Adrenal gland (tissue), 12 donors: ENCODE data around the gene SULF2. TPM values are rescaled to one million over a fixed set of nuclear protein-coding genes. Genes with fewer than 3 reads are reported as not detected.

ENCODE experiments used
- DNase-seq, 7 donors: peaks; one replicate each; pipeline ENCODE4 v3.0.0-alpha.2; 2019 to 2020
- H3K27ac ChIP-seq, 5 donors: fragments of 200-600 bp; sonication (generic) in 4 of 5; 1 replicate in 3 of 5; 2 replicates in 2 of 5; pipeline versions ENCODE4 v1.5.1 to v1.8.0; 2016 to 2020; ENCODE audit warnings: mild to moderate bottlenecking in 1 of 5
- H3K27me3 ChIP-seq: fragments of 200-600 bp; 2 replicates; pipeline ENCODE4 v1.8.0; 2021
- H3K36me3 ChIP-seq, 2 donors: fragments of 200-600 bp; replicated peaks in 1 of 2; 1 replicate in 1 of 2; 2 replicates in 1 of 2; pipeline versions ENCODE4 v1.5.1 to v1.8.0; 2018 to 2022
- H3K4me1 ChIP-seq, 2 donors: fragments of 200-600 bp; replicated peaks in 1 of 2; 1 replicate in 1 of 2; 2 replicates in 1 of 2; pipeline versions ENCODE4 v1.5.1 to v1.8.0; 2018 to 2021
- H3K4me3 ChIP-seq, 4 donors: fragments of 200-600 bp; sonication (generic) in 3 of 4; one replicate each; pipeline ENCODE4 v1.5.1; 2016 to 2018
- H3K9me3 ChIP-seq, 3 donors: fragments of 200-600 bp; sonication (generic) in 1 of 3; replicated peaks in 1 of 3; 1 replicate in 2 of 3; 2 replicates in 1 of 3; pipeline versions ENCODE4 v1.5.1 to v1.8.0; 2016 to 2021
- CTCF ChIP-seq, 6 experiments: fragments of 450-650 bp in 4 of 6; fragments of 200-600 bp in 2 of 6; sonication (generic) in 1 of 6; IDR thresholded peaks; 1 replicate in 5 of 6; 2 replicates in 1 of 6; pipeline versions ENCODE4 v1.5.1 to v1.8.0; 2016 to 2021; ENCODE audit warnings: antibody characterized with exemption in 6 of 6, mild to moderate bottlenecking in 2 of 6, moderate library complexity in 1 of 6
- POLR2A ChIP-seq, 2 donors: fragments of 450-650 bp; IDR thresholded peaks; one replicate each; pipeline ENCODE4 v1.6.1; 2017; ENCODE audit warnings: antibody characterized with exemption in 2 of 2, mild to moderate bottlenecking in 2 of 2, moderate library complexity in 1 of 2
- WGBS, 4 donors: extraction: QIAGEN DNeasy Blood & Tissue Kit in 2 of 4; methylation state at CpG; one replicate each; pipeline versions ENCODE4 v1.1.5 to v1.1.7; 2013 to 2017; 5-methylcytosine and 5-hydroxymethylcytosine counted together
- intact Hi-C, 2 donors: fragments of 100-400 bp; cut with DNase I; formaldehyde crosslinking; loops; one replicate each; pipeline versions ENCODE4 v1.14.1 to v1.15.0; 2022 to 2023
- polyA plus RNA-seq, 3 donors: library from polyadenylated mRNA; stranded (reverse); fragments of 200-250 nt in 2 of 3; fragments of 350-450 nt in 1 of 3; fragmentation: Illumina TruSeq in 1 of 3; extraction: RNeasy Lipid Tissue Mini Kit (QIAGEN cat#74804) in 1 of 3; gene quantifications; one replicate each; pipeline ENCODE4 v1.2.3, GENCODE V29; 2013 to 2014
- total RNA-seq, 9 donors: library from RNA; depleted of rRNA in 4 of 9; stranded (reverse); fragments of >200 nt in 4 of 9; fragments of 120-200 nt in 1 of 9; fragmentation: NEBNext Ultra II Directional in 1 of 9; extraction: Animal tissue kit (Norgen Biotek cat#: 25700) in 1 of 9; gene quantifications; one replicate each; pipeline versions ENCODE4 v1.1.0 to v1.2.4, GENCODE V29; 2013 to 2023
- donor health status: healthy with polysubstance abuse.
- donor health status: Bipolar disorder and iron deficiency.
- donor health status: DM: yes; HTN: yes; CAD: no.
- donor health status: DM: no; HTN: no; CAD: no.
- donor health status: DM: no; HTN: no; CAD: no.
- donor health status: DM: yes; HTN: yes; CAD: no.

SULF2 gene
- total and polyA plus RNA-seq, 12 donors: 13.5 to 42.5 (median 25.6) TPM

GRCh38 chr20:47687095-47687987 is 97.9 kb downstream of the SULF2 start:
- Histone ChIP-seq H3K36me3 (no peaks in the 10 kb centered on the region), H3K9me3 (peaks cover 3 to 17% (median 5%) of the 10 kb centered on the region in 3 donors), H3K4me1 (no peaks in the 10 kb centered on the region), H3K27me3 (no peaks in the 10 kb centered on the region), H3K4me3 (no peak overlapping the region), H3K27ac (no peak overlapping the region)
- 90 to 94% (median 92%) methylated on average over 17 to 20 of the region's 20 CpGs for WGBS, 4 donors
- DNase-seq: no peak
- intact Hi-C loops: no loop called here
- TF ChIP-seq POLR2A (IDR thresholded peaks at IDR 0.05): no peak
- TF ChIP-seq CTCF (IDR thresholded peaks at IDR 0.05): no peak

GRCh38 chr20:47686545-47686944 is 98.7 kb downstream of the SULF2 start:
- intact Hi-C loops: no loop called here

GRCh38 chr20:47684306-47685080 is 100.8 kb downstream of the SULF2 start:
- Histone ChIP-seq H3K27me3 (no peaks in the 10 kb centered on the region), H3K9me3 (no peaks in the 10 kb centered on the region), H3K4me1 (no peaks in the 10 kb centered on the region), H3K36me3 (no peaks in the 10 kb centered on the region), H3K27ac (no peak overlapping the region), H3K4me3 (no peak overlapping the region)
- TF ChIP-seq CTCF (IDR thresholded peaks at IDR 0.05) (no peak), POLR2A (IDR thresholded peaks at IDR 0.05) (no peak)
- 83 to 89% (median 88%) methylated on average over 18 to 26 of the region's 26 CpGs for WGBS, 4 donors
- no peak for DNase-seq
- intact Hi-C loops: no loop called here

More at GRCh38 chr20:47686545-47686944, 98.7 kb downstream of the SULF2 start:
- H3K4me3 ChIP-seq: no peak overlapping the region
- H3K9me3 ChIP-seq: peaks cover 0 to 9% (median 3%) of the 10 kb centered on the region in 3 donors
- no peaks in the 10 kb centered on the region for H3K36me3 ChIP-seq
- H3K27ac ChIP-seq: peak overlapping the region in 2 of 5 donors; percentile 29 to 37
- WGBS, 4 donors: 45 to 64% (median 58%) methylated on average over 12 to 14 of the region's 14 CpGs
- DNase-seq: peak; percentile 72 to 90 (median 85)
- no peaks in the 10 kb centered on the region for H3K4me1 ChIP-seq
- no peaks in the 10 kb centered on the region for H3K27me3 ChIP-seq
- TF ChIP-seq POLR2A (IDR thresholded peaks at IDR 0.05) (no peak), CTCF (IDR thresholded peaks at IDR 0.05) (no peak)

GRCh38 chr20:47682916-47683315 is 102.4 kb downstream of the SULF2 start:
- no peaks in the 10 kb centered on the region for H3K9me3 ChIP-seq
- peak overlapping the region in 1 of 5 donors; percentile 56 for H3K27ac ChIP-seq
- H3K4me3 ChIP-seq: no peak overlapping the region
- 82 to 97% (median 92%) methylated on average over 16 to 19 of the region's 19 CpGs for WGBS, 4 donors
- TF ChIP-seq CTCF (IDR thresholded peaks at IDR 0.05): no peak
- TF ChIP-seq POLR2A (IDR thresholded peaks at IDR 0.05): no peak
- no peaks in the 10 kb centered on the region for H3K27me3 ChIP-seq
- H3K36me3 ChIP-seq: no peaks in the 10 kb centered on the region
- no peaks in the 10 kb centered on the region for H3K4me1 ChIP-seq
- no peak for DNase-seq
- intact Hi-C loops: no loop called here
